ENCODE data around the gene STAB1. TPM values are rescaled to one million over a fixed set of nuclear protein-coding genes. Genes with fewer than 3 reads are reported as not detected.

Gene STAB1
- total RNA-seq, 1 donor from 2014 or later, result 0.46 TPM

DNA sequence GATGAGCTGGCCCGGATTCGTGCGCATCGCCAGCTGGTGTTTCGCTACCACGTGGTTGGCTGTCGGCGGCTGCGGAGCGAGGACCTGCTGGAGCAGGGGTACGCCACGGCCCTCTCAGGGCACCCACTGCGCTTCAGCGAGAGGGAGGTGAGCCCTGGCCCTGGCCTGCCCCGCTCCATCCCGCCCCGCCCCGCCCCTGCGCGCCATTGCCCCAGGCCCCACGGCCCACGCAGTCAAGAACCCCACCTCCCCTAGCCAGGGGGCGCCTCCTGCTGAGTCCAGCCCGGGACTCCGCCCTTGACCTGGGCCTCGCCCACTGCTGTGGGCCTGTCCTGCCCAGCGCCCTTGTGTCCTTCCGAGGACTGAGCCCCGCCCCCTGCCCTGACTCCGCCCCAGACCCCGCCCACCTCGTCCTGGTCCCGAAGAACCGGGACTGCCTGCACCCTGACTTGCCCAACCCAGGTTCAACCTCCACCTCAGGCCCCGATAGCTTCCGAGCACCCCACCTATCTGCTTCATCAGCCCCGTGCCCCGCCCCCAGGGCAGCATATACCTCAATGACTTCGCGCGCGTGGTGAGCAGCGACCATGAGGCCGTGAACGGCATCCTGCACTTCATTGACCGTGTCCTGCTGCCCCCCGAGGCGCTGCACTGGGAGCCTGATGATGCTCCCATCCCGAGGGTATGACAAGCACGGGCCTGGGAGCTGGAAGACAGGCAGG is 23.7 kb downstream of the STAB1 start:
- no peak for DNase-seq (ENCODE audit: low spot score, unreplicated experiment)
- Mint-ChIP-seq H3K9me3 (ENCODE audit: low read depth) (no peaks in the 10 kb centered on the region), H3K36me3 (ENCODE audit: insufficient read depth) (no peaks in the 10 kb centered on the region), H3K27ac (no peak overlapping the region), H3K4me1 (ENCODE audit: low read depth) (peaks cover 3% of the 10 kb centered on the region), H3K27me3 (peaks cover 6% of the 10 kb centered on the region), H3K4me3 (ENCODE audit: low read depth) (no peak overlapping the region)
- TF ChIP-seq CTCF (IDR thresholded peaks at IDR 0.05; ENCODE audit: unreplicated experiment), result no peak

DNA sequence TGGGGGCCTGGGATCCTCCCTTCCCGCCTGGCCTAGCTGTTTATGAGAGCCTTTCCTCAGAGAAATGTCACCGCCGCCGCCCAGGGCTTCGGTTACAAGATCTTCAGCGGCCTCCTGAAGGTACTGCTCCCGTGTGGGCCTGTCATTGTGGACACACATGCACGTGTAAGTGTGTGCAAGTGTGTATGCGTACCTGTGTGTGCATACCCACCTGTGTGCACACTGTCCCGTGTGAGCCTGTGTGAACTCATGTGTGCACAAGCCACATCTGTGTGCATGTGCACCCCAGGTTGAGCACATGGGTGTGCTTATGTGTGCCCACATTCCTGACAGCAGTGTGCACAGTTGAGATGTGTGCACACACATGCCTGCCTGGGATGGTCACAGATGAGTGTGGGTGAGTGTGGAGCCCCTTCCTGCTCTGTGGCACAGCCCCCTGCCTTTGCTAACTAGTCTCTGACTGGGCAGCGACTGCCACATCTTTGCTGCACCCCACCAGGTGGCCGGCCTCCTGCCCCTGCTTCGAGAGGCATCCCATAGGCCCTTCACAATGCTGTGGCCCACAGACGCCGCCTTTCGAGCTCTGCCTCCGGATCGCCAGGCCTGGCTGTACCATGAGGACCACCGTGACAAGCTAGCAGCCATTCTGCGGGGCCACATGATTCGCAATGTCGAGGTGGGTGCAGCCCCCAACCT is 24.5 kb downstream of the STAB1 start:
- no peak for TF ChIP-seq CTCF (IDR thresholded peaks at IDR 0.05; ENCODE audit: unreplicated experiment)
- DNase-seq (ENCODE audit: low spot score, unreplicated experiment), result no peak
- Mint-ChIP-seq H3K4me3 (ENCODE audit: low read depth) (no peak overlapping the region), H3K27me3 (peaks cover 6% of the 10 kb centered on the region), H3K36me3 (ENCODE audit: insufficient read depth) (peaks cover 4% of the 10 kb centered on the region), H3K9me3 (ENCODE audit: low read depth) (no peaks in the 10 kb centered on the region), H3K4me1 (ENCODE audit: low read depth) (peaks cover 3% of the 10 kb centered on the region), H3K27ac (no peak overlapping the region)

- H3K27ac Mint-ChIP-seq, result no peak overlapping the region
- TF ChIP-seq CTCF (IDR thresholded peaks at IDR 0.05; ENCODE audit: unreplicated experiment), result no peak
- no peak overlapping the region for H3K4me3 Mint-ChIP-seq (ENCODE audit: low read depth)
- no peak for DNase-seq (ENCODE audit: low spot score, unreplicated experiment)
- H3K36me3 Mint-ChIP-seq (ENCODE audit: insufficient read depth), result peaks cover 4% of the 10 kb centered on the region
- no peaks in the 10 kb centered on the region for H3K9me3 Mint-ChIP-seq (ENCODE audit: low read depth)
- H3K27me3 Mint-ChIP-seq, result peaks cover 5% of the 10 kb centered on the region
- peaks cover 2% of the 10 kb centered on the region for H3K4me1 Mint-ChIP-seq (ENCODE audit: low read depth)
These were observed 25.1 kb downstream of the STAB1 start for GRCh38 chr3:52520141-52520667.

DNA sequence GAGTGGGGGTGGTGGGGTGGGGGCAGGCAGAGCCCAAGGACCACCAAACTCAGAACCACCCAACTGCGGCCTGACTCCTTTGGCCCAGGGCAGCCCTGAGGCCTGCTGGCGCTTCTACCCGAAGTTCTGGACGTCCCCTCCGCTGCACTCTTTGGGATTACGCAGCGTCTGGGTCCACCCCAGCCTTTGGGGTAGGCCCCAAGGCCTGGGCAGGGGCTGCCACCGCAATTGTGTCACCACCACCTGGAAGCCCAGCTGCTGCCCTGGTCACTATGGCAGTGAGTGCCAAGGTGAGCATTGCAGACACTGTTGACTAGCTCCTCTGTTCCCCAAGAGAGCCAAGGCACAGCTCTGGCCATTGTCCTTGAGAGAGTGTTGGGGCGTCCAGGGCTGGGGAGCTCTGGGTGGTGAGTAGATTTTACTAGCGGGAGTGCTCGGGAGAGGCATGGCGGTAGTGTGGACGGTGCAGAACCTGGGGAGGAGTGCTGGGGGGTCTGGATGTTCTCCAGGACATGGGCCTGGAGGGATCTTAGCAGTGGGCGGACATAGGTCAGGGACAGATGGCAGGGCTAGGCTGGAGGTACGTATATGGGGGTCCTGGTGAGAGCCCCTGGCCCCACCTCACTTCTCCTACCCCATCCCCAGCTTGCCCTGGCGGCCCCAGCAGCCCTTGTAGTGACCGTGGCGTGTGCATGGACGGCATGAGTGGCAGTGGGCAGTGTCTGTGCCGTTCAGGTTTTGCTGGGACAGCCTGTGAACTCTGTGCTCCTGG is 25.8 kb downstream of the STAB1 start:
- Mint-ChIP-seq H3K4me3 (ENCODE audit: low read depth) (no peak overlapping the region), H3K27me3 (peaks cover 3% of the 10 kb centered on the region), H3K9me3 (ENCODE audit: low read depth) (no peaks in the 10 kb centered on the region), H3K36me3 (ENCODE audit: insufficient read depth) (peaks cover 4% of the 10 kb centered on the region), H3K27ac (no peak overlapping the region), H3K4me1 (ENCODE audit: low read depth) (peaks cover 1% of the 10 kb centered on the region)
- no peak for DNase-seq (ENCODE audit: low spot score, unreplicated experiment)
- TF ChIP-seq CTCF (IDR thresholded peaks at IDR 0.05; ENCODE audit: unreplicated experiment), result no peak

GRCh38 chr3:52521488-52521824 is 26.3 kb downstream of the STAB1 start:
- TF ChIP-seq CTCF (IDR thresholded peaks at IDR 0.05; ENCODE audit: unreplicated experiment), result no peak
- Mint-ChIP-seq H3K27me3 (peaks cover 3% of the 10 kb centered on the region), H3K27ac (no peak overlapping the region), H3K4me3 (ENCODE audit: low read depth) (no peak overlapping the region), H3K36me3 (ENCODE audit: insufficient read depth) (peaks cover 6% of the 10 kb centered on the region), H3K4me1 (ENCODE audit: low read depth) (peaks cover 1% of the 10 kb centered on the region), H3K9me3 (ENCODE audit: low read depth) (no peaks in the 10 kb centered on the region)
- DNase-seq (ENCODE audit: low spot score, unreplicated experiment), result no peak
